ENCODE data around the gene HTR3D.
"Not testable (repeated sequence)": the region's sequence is repeated elsewhere in the genome, so short reads cannot be mapped to it uniquely, and the experiment has no call there.

The HTR3D gene, protein sequence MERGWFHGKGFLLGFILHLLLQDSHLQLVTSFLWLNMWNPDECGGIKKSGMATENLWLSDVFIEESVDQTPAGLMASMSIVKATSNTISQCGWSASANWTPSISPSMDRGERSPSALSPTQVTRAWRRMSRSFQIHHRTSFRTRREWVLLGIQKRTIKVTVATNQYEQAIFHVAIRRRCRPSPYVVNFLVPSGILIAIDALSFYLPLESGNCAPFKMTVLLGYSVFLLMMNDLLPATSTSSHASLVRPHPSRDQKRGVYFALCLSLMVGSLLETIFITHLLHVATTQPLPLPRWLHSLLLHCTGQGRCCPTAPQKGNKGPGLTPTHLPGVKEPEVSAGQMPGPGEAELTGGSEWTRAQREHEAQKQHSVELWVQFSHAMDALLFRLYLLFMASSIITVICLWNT

DNA sequence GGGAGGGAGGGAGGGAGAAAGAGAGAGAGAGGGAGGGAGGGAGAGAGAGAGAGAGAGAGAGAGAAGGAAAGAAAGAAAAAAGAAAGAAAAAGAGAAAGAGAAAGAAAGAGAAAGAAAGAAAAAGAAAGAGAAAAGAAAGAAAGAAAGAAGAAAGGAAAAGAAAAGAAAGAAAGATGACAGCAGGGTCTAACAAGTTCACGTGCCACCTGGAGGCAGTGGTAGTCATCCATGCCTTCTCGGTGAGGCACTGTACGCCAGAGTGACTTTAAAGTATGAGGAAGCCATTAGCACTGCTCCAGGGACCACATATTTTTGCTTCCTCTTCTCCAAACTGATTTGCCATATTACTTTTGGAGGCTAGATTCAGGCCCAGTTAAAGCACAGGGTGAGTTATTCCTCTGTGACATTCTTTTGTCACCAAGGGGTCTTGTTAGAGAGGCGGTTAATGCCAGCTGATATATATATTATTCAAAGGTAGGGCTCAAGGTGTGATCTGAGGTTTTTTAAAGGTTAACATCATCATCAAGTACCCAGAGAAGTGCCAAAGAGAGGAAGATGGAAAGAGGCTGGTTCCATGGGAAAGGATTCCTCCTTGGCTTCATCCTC, at the start of gene HTR3D:
Gene HTR3D (plus strand): TSS at position 556 of the 606 bp plus-strand sequence. CDS start 0 bp downstream, at position 556.
- DNase-seq: no peak

DNA sequence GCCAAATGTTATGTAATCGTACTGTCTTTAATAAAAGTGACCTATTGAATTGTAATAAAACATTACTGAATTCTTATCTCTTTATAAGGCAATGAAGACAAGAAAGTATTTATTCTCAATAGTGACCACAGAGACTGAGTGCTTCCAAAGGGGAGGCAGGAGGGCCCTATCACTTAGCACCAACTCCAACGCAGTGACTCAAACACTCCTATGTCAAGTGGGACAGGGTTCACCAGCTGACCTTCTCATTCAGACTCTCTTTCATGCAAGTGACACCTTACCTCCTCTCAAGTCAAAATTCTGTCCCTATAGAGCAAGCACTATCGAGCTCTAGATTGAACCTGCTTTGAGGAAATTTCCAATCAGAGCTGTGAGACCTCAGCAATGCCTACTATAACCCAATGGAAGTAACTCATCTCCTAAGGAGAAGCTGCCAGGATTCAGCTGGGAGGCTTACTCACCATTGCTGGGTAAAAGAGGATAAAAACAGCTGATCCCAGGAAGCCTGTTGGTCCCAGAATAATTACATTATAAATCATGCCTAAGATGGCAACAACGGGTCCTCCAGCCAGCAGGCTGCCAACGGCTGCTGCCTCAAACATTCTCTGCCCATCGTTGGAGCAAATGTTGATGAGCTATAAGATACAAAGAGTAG, 49.4 kb upstream of the HTR3D start:
- DNase-seq: no peak

GRCh38 chr3:183984127-183984740, 47.3 kb upstream of the HTR3D start:
- no peak for DNase-seq

DNA sequence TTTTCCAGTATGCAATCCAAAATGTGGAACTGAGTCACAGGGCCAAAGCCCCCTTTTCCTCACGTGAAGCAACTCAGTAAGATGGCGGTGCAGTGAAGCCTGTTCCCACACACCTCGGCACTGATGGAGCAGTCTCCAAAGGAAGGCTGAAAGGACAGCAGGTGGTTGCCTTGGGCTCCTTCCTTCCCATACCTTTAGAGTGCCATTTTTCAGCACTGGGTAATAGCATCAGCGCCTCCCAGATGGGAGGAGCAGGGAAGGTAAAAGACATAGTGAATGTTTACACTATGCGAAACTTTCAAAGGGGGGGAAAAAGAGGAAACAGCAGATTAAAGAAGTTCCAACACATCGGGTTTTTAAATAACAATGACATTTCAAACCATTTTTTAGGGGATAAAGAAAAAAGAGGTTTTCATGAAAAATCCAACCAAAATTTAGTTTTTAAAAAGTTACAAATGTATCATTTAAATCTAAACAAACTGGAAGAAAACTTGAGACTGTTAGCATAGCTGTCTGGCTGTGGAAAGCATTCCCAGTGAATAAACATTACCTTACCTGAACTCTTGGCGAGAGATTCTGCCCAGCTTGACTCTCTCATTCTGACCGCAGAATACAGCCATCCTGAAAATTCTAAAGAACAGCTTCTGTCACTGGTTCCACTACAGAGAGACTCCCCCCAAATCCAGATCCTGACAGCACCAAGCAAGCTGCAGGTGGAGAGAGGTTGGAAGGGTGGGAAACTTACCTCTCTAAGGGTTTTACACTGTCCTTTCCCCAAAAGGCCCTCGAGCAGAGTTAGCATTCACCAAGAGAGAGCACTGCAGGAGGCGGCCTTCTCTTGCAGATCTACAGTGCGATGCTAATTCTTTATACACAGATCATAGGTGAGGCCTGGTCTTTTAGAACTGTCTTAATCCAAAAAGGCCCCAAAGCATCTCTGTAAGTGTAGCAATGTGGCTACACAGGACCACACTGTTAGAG, 46.5 kb upstream of the HTR3D start:
- no peak for DNase-seq

DNA sequence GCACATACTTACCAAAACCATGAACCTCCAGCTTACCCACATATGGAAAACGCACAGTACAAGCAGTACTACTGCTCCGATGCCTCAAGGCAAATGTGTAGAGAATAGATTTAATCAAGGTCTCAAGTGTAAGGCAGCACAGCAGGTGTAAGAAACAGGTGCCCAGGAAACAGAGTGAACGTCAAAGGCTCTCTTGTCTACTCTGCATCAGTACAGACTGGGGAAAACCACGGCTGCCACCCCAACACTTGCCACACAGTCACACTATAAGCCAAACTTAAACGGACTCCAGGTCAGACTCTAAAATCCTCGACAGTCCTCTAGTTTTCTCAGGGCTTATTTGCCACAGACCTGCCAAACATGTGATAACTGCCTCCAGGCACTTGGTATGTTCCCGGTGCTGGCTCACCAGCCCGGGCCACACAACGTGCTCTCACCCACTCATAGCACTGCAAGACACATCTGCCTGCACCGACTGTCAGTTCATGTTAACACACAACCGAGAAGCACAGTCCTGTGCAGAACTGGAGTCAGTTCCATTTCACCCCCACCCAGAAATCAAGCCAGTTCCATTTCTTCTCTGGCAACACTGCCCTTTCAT, 44.4 kb upstream of the HTR3D start:
- no peak for DNase-seq

GRCh38 chr3:183988216-183988790, 43.2 kb upstream of the HTR3D start:
- no peak for DNase-seq

DNA sequence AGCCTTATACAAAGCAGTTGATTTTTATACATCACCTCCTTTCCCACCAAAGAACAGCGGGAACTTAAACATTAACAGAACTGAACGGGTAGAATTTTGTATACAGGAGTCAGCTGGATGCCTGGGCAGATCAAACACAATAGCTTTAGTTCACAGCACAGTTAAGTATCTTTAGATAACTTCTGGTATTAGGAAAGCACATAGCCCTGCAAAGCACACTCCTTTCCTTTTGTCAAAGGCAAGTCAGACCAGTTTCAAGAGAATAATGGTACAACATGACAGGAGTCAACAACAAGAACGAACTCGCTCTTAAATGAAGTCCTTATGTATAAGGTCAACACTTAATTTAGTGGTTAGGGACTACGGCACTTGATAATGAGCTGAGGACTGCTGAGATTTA, 40.1 kb upstream of the HTR3D start:
- no peak for DNase-seq

- DNase-seq: no peak
These were observed 29.8 kb upstream of the HTR3D start for GRCh38 chr3:184001761-184002160.

GRCh38 chr3:184002469-184002868, 29.1 kb upstream of the HTR3D start:
- DNase-seq: no peak

GRCh38 chr3:184003187-184003967, 28.2 kb upstream of the HTR3D start:
- DNase-seq: no peak

- no peak for DNase-seq
These were observed 27.1 kb upstream of the HTR3D start for GRCh38 chr3:184004476-184004875.

- no peak for DNase-seq
These were observed 25.5 kb upstream of the HTR3D start for GRCh38 chr3:184005941-184006507.

GRCh38 chr3:184007143-184007813, 24.3 kb upstream of the HTR3D start:
- DNase-seq: not testable (repeated sequence)

DNA sequence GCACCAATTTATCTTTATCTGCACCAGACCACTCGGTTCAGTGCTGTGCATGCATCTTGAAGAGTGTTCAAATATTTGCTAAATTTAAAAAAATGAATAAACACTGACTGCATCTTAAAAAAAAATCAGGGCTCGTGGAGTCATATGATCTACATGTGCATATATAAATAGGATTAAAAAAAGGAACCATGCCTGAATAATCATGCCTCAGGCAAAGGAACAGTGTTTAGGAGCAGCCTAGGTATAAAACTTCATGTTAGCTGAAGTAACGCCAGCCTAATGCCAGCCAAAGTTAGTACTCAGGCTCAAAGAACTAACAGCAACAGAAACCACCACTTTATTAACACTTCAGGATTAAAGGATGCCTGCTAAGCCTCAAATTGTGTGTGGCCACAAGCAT, 23.4 kb upstream of the HTR3D start:
- DNase-seq: no peak

DNA sequence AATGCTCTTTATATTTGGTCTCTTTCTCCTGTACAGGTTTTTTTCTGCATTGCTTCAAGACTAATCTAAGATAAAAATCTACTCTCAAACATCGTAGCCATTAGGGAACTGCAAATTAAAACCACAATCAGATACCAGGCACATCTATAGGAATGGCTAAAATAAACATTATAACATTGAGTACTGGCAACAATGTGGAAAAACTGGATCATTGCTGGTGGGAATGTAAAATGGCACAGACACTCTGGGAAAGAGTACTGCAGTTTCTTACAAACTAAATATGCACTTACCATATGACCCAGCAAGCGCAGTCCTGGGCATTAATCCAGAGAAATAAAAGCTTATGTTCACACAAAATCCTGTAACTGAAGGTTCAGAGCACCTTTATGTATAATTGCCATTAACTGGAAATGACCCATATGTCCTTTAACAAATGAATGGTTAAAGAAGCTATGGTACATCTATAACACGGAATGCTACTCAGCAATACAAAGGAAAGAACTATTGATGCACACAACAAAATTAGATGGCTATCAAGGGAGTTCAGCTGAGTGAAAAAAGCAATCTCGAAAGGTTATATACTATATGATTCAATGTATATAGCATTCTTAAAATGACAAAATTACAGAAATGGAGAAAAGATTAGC, 20.2 kb upstream of the HTR3D start:
- DNase-seq: no peak

DNA sequence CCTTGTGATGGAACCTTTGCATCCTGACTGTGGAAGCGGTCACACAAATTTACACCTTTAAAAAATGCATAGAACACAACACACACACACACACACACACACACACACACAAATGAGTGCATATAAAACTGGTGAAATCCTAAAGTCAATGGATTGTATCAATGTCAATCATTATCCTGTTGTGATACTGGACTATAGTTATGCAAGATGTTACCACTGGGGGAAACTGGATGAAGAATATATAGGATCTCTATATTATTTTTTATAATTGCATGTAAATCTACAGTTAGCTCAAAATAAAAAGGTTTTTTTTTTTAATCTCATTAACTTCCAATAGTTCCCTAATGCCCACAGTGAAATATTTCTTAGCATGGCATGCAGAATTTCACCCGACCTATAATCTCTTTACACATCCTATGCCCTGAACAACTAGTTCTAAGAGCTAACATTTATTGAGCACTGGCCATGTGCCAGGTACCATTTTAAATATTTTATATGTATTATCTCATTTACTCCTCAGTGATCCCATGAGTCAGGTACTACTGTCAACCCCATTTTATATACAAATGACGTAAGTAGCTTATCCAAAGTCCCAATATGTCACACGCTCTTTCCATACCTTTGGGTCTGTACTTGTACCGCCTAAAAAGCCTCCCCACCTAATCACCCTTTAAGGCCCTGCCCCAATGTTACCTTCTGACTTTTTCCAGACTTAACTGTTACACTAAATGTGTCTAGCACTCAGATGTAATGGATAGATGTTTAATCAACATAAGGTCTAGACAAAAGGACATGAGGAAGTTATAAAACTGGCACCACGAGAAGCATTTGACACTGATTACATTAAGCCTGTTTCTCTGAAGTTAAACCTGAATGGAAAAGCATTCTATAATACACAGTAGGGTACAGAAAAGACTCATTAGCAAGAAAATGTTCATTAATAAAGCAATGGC, 19.3 kb upstream of the HTR3D start:
- no peak for DNase-seq

DNA sequence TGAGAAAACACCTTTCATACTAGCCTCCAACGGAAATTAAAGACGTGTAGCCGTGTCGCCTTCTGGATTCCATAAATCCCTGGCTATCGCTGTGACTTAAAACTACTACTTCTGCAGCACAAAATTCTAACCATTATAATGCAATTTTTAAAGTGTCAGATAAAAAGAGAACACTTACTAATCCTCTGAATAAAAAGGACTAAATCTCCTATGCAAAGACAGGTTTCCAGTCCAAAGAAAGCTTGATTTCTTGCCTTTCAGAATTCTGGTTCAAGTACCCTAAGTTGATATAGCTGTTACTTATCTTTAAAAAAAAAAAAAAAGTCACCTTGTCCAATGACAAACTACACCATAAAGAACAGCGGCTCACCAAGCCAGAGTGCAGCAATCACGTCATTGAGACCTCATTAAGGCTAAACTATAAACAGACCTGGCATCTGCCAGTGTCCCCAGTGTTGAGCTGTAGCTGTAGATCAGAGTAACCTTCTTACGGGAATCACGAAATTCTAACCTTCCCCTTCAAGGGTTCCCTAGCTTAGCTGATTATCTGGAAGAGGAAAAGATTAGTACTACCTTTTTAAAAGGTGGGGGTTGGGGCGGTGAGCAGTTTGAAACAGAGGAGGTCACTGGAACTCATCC, 16.0 kb upstream of the HTR3D start:
- no peak for DNase-seq

All from activated naive CD4-positive, alpha-beta T cell treated with Interleukin-2 at 50 U/mL for 16 hours (primary cell).